ENCODE data around the gene WNT11. TPM values are rescaled to one million over a fixed set of nuclear protein-coding genes. Genes with fewer than 3 reads are reported as not detected.

Gene WNT11
- total RNA-seq, 1 experiment from 2014 or later = 0.40 TPM

GRCh38 chr11:76210931-76211851 lies 4.9 kb upstream of the WNT11 start:
- no peaks in the 10 kb centered on the region for H3K79me2 ChIP-seq (ENCODE audit: low read length)
- BruUV-seq (replicated peaks) = no TSS peak
- no peaks in the 10 kb centered on the region for H3K36me3 ChIP-seq (ENCODE audit: low read depth, low read length)
- H3K27ac ChIP-seq (ENCODE audit: low read length) = no peak overlapping the region
- H3K9me2 ChIP-seq (replicated peaks; ENCODE audit: low read length) = no peaks in the 10 kb centered on the region
- ATAC-seq (no peak), DNase-seq (no peak)
- no peaks in the 10 kb centered on the region for H3K9me3 ChIP-seq (ENCODE audit: low read length)
- peaks cover 27% of the 10 kb centered on the region for H3K4me1 ChIP-seq (ENCODE audit: insufficient read depth, low read length)
- peak overlapping the region; percentile 93; the same call in 1 of the 2 replicates for H2AFZ ChIP-seq (ENCODE audit: low read length)
- no peak for TF ChIP-seq EZH2phosphoT487 (IDR thresholded peaks at IDR 0.05; ENCODE audit: borderline replicate concordance, low read length)
- TF ChIP-seq EZH2 (IDR thresholded peaks at IDR 0.05; ENCODE audit: low read length, unreplicated experiment) = no peak
- TF ChIP-seq CTCF (conservative IDR thresholded peaks at IDR 0.05; ENCODE audit: low read depth, low read length) = no peak
- intact Hi-C loops (cut with micrococcal nuclease) = no loop called here
- ChIA-PET CTCF (no interaction called here), POLR2A (ENCODE audit: unreplicated experiment) (no interaction called here)
- peaks cover 38% of the 10 kb centered on the region for H3K27me3 ChIP-seq (ENCODE audit: low read length)
- H3K9ac ChIP-seq (ENCODE audit: low read length) = no peak overlapping the region
- peak overlapping the region; percentile 98 for H3K4me2 ChIP-seq (ENCODE audit: low read length)
- no peaks in the 10 kb centered on the region for H4K20me1 ChIP-seq (ENCODE audit: low read length)
- H3F3A ChIP-seq (ENCODE audit: low read length, unreplicated experiment) = no peaks in the 10 kb centered on the region
- peak overlapping the region; percentile 67; the same call in 1 of the 2 replicates for H3K4me3 ChIP-seq (ENCODE audit: low read length)

- Histone ChIP-seq H3K4me2 (ENCODE audit: low read length) (peak overlapping the region; percentile 98), H3F3A (ENCODE audit: low read length, unreplicated experiment) (no peaks in the 10 kb centered on the region), H3K4me1 (ENCODE audit: insufficient read depth, low read length) (peaks cover 32% of the 10 kb centered on the region), H2AFZ (ENCODE audit: low read length) (peak overlapping the region; percentile 93; the same call in 1 of the 2 replicates), H3K9me3 (ENCODE audit: low read length) (no peaks in the 10 kb centered on the region), H3K27me3 (ENCODE audit: low read length) (peaks cover 48% of the 10 kb centered on the region), H4K20me1 (ENCODE audit: low read length) (no peaks in the 10 kb centered on the region), H3K9ac (ENCODE audit: low read length) (no peak overlapping the region), H3K27ac (ENCODE audit: low read length) (no peak overlapping the region), H3K36me3 (ENCODE audit: low read depth, low read length) (no peaks in the 10 kb centered on the region), H3K4me3 (ENCODE audit: low read length) (peak overlapping the region; percentile 67), H3K9me2 (replicated peaks; ENCODE audit: low read length) (no peaks in the 10 kb centered on the region), H3K79me2 (ENCODE audit: low read length) (no peaks in the 10 kb centered on the region)
- peak; percentile 11 for ATAC-seq
- ChIA-PET CTCF (interaction anchor here (0.6 kb wide), 1 partner anchor 474 kb away, joined by 3 read pairs; no protein-coding TSS in a partner anchor), POLR2A (ENCODE audit: unreplicated experiment) (no interaction called here)
- DNase-seq = peak; percentile 49
- intact Hi-C loops (cut with micrococcal nuclease) = loop anchor here (2.0 kb wide), 1 partner anchor 25 kb away; no protein-coding TSS in a partner anchor
- BruUV-seq (replicated peaks) = no TSS peak
- TF ChIP-seq CTCF (conservative IDR thresholded peaks at IDR 0.05; ENCODE audit: low read depth, low read length) = no peak
- no peak for TF ChIP-seq EZH2 (IDR thresholded peaks at IDR 0.05; ENCODE audit: low read length, unreplicated experiment)
- TF ChIP-seq EZH2phosphoT487 (IDR thresholded peaks at IDR 0.05; ENCODE audit: borderline replicate concordance, low read length) = no peak
Observed at GRCh38 chr11:76209973-76210930, 4.0 kb upstream of the WNT11 start.
